Panc1 (cell line): ENCODE results near the gene PHF1. TPM values are rescaled to one million over a fixed set of nuclear protein-coding genes. Genes with fewer than 3 reads are reported as not detected.
A peak's percentile ranks its signal among the peaks of the same experiment; 100 is the strongest.

Source experiments
- ATAC-seq: fragments of 200-7000 bp; cut with Tn5 transposase; 2 replicates; pipeline ENCODE4 v1.9.1; 2020; ENCODE audit warnings: mild to moderate bottlenecking, moderate library complexity
- BruUV-seq: library from RNA; stranded (reverse); fragments of 400-500 nt; replicated peaks from 2 replicates; lab custom pipeline; 2021; lab: Mats Ljungman, UMichigan
- CTCF ChIA-PET: fragments of 300-600 bp; sonication (Branson Sonifier 250); formaldehyde crosslinking; loops from one replicate; lab custom pipeline; 2022; ENCODE audit warnings: antibody characterized with exemption; lab: Charles Lee
- POLR2A ChIA-PET: fragments of 300-600 bp; sonication (Branson Sonifier 250); formaldehyde crosslinking; loops from one replicate; lab custom pipeline; 2022; ENCODE audit warnings: antibody characterized with exemption; lab: Charles Lee
- DNase-seq: peaks from one replicate; pipeline ENCODE4 v3.0.0-alpha.2; 2010; ENCODE audit warnings: low read depth, low spot score
- H3K27ac ChIP-seq: 2 replicates; pipeline ENCODE4 v1.5.1; 2011; ENCODE audit warnings: mild to moderate bottlenecking, low read length, inconsistent platforms
- H3K27me3 ChIP-seq: fragments of 200-500 bp; sonication (Bioruptor generic); 2 replicates; pipeline ENCODE4 v1.6.0; 2014; ENCODE audit warnings: low read length, inconsistent platforms; ENCODE audit not compliant: control insufficient read depth, insufficient read depth
- H3K36me3 ChIP-seq: fragments of 200-500 bp; sonication (Bioruptor generic); 2 replicates; pipeline ENCODE4 v1.5.1; 2014; ENCODE audit warnings: inconsistent platforms, mild to moderate bottlenecking, low read length, moderate library complexity; ENCODE audit not compliant: control insufficient read depth, insufficient read depth
- H3K4me1 ChIP-seq: 2 replicates; pipeline ENCODE4 v1.5.1; 2011; ENCODE audit warnings: inconsistent platforms, mild to moderate bottlenecking, low read length, moderate library complexity; ENCODE audit not compliant: control insufficient read depth, insufficient read depth
- H3K4me3 ChIP-seq, 2 experiments: 2 replicates each; pipeline ENCODE4 v1.5.1; 2011 to 2012; ENCODE audit warnings: low read depth in 2 of 2, low read length in 2 of 2, mild to moderate bottlenecking in 2 of 2, inconsistent platforms in 1 of 2, moderate library complexity in 1 of 2
- H3K9me3 ChIP-seq: fragments of 200-500 bp; sonication (Bioruptor generic); 2 replicates; pipeline ENCODE4 v1.5.1; 2014; ENCODE audit warnings: low read depth, mild to moderate bottlenecking, inconsistent platforms, low read length, moderate library complexity; ENCODE audit not compliant: control insufficient read depth, insufficient read depth
- POLR2AphosphoS5 ChIP-seq: IDR thresholded peaks from 2 replicates; pipeline ENCODE4 v1.6.1; 2012; ENCODE audit warnings: mild to moderate bottlenecking, low read depth, low read length, moderate library complexity
- SIN3A ChIP-seq: IDR thresholded peaks from 2 replicates; pipeline ENCODE4 v1.6.1; 2012; ENCODE audit warnings: low read depth, mild to moderate bottlenecking, low read length, moderate library complexity, borderline replicate concordance; ENCODE audit not compliant: insufficient read depth
- TCF7L2 ChIP-seq: IDR thresholded peaks from 2 replicates; pipeline ENCODE4 v1.6.1; 2011; ENCODE audit warnings: mild to moderate bottlenecking, low read depth, low read length, inconsistent platforms
- in situ Hi-C: cut with HindIII; loops from 2 replicates; pipeline ENCODE4 v1.10.0; 2016; ENCODE audit warnings: low sequenced_read_pairs, low pct_unique_long_range_greater_than_20kb
- intact Hi-C: fragments of 100-400 bp; cut with micrococcal nuclease; formaldehyde crosslinking; loops from one replicate; pipeline ENCODE4 v1.10.0; 2022; ENCODE audit not compliant: unreplicated experiment
- total RNA-seq: library from RNA; stranded (reverse); gene quantifications from one replicate; pipeline ENCODE4 v1.2.1, GENCODE V29; 2021; ENCODE audit not compliant: unreplicated experiment
- TF ChIP-seq, protein P1 (sequence below): fragments of 450-650 bp; IDR thresholded peaks from 2 replicates; pipeline ENCODE4 v1.5.1; 2017; ENCODE audit warnings: mild to moderate bottlenecking
- TF ChIP-seq, protein P2 (sequence below), 2 experiments: IDR thresholded peaks; 2 replicates each; pipeline ENCODE4 v1.6.1; 2011 to 2012; ENCODE audit warnings: low read depth in 2 of 2, control low read depth in 1 of 2, low read length in 1 of 2, mild to moderate bottlenecking in 1 of 2, moderate library complexity in 1 of 2; ENCODE audit not compliant: insufficient read depth in 1 of 2

PHF1 gene
- total RNA-seq, 1 experiment from 2014 or later, result 51.6 TPM

DNA sequence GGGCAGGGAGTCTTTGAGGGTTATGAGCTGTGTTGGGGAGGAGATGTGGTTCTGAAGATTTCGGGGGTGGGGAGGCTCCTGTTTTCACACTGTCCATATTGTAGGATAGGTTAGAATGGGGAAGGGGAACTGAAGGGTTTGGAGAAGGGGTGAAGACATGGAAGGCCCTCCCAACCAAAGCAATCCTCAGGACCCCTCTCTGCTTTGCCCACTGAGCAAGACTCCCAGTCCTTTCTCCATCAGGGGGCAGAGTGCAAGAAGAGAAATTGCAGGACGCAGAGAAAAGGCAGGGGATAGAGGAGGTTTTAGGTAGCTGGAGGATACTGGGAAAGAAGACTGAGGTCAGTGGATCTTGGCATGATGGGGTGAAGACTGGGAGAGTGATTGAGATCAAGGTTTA lies 13.0 kb downstream of the PHF1 start:
- ChIA-PET POLR2A (no interaction called here), CTCF (no interaction called here)
- H3K27ac ChIP-seq, result no peak overlapping the region
- no peaks in the 10 kb centered on the region for H3K27me3 ChIP-seq
- TF ChIP-seq SIN3A, result no peak
- in situ Hi-C loops, result no loop called here
- DNase-seq (no peak), ATAC-seq (no peak)
- H3K4me3 ChIP-seq, result no peak overlapping the region
- H3K36me3 ChIP-seq, result no peaks in the 10 kb centered on the region
- intact Hi-C loops, result no loop called here
- H3K9me3 ChIP-seq, result no peaks in the 10 kb centered on the region
- BruUV-seq, result no TSS peak
- peaks cover 24% of the 10 kb centered on the region for H3K4me1 ChIP-seq

DNA sequence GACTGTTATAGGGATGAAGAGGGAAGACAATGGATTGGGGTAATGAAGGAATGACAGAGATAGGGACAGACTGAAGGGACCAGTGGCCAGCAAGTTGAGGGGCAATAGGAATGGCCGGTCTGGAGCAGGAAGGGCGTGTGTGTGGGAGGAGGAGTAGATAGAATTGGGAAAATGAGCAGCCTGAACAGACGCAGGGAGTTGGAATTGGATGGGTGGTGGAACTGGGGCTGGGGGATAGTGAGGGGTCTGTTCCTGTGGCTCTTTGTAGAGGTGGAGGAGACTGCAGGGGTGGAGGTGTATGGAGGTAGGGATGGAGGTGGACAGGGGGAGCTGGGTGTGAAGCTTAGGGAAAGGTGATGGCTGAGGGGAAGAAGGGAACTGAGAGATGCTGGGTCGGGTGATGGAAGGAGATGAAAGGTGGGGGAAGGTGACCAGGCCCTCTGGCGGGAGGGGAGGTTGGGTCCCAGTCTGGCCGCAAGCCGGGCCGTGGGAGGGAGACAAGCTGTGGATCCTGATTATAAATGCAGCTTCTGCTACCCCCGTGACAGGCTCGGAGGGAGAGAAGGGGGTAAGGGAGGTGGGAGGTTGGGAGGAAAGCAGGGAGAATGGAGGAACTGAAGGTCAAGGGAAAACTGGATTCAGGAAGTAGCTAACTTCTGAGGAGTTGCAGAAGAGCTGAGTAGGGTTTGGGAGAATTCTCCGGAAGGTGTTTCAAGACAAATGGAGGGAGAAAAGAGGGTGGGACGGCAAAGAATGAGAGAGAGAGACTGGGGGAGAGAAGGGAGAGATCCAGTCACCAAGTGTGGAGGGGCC lies 14.2 kb downstream of the PHF1 start:
- CTCF ChIA-PET, result interaction anchor here (1.3 to 1.5 kb wide), 2 partner anchors 13 to 107 kb away, joined by 3 to 7 read pairs; partner anchors contain the start of gene ZBTB22

More for the DNA sequence above, 14.2 kb downstream of the PHF1 start:
- no peak for TF ChIP-seq TCF7L2
- no peak for TF ChIP-seq POLR2AphosphoS5
- TF ChIP-seq, protein P1, sequence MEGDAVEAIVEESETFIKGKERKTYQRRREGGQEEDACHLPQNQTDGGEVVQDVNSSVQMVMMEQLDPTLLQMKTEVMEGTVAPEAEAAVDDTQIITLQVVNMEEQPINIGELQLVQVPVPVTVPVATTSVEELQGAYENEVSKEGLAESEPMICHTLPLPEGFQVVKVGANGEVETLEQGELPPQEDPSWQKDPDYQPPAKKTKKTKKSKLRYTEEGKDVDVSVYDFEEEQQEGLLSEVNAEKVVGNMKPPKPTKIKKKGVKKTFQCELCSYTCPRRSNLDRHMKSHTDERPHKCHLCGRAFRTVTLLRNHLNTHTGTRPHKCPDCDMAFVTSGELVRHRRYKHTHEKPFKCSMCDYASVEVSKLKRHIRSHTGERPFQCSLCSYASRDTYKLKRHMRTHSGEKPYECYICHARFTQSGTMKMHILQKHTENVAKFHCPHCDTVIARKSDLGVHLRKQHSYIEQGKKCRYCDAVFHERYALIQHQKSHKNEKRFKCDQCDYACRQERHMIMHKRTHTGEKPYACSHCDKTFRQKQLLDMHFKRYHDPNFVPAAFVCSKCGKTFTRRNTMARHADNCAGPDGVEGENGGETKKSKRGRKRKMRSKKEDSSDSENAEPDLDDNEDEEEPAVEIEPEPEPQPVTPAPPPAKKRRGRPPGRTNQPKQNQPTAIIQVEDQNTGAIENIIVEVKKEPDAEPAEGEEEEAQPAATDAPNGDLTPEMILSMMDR, result no peak
- TF ChIP-seq, protein P2, sequence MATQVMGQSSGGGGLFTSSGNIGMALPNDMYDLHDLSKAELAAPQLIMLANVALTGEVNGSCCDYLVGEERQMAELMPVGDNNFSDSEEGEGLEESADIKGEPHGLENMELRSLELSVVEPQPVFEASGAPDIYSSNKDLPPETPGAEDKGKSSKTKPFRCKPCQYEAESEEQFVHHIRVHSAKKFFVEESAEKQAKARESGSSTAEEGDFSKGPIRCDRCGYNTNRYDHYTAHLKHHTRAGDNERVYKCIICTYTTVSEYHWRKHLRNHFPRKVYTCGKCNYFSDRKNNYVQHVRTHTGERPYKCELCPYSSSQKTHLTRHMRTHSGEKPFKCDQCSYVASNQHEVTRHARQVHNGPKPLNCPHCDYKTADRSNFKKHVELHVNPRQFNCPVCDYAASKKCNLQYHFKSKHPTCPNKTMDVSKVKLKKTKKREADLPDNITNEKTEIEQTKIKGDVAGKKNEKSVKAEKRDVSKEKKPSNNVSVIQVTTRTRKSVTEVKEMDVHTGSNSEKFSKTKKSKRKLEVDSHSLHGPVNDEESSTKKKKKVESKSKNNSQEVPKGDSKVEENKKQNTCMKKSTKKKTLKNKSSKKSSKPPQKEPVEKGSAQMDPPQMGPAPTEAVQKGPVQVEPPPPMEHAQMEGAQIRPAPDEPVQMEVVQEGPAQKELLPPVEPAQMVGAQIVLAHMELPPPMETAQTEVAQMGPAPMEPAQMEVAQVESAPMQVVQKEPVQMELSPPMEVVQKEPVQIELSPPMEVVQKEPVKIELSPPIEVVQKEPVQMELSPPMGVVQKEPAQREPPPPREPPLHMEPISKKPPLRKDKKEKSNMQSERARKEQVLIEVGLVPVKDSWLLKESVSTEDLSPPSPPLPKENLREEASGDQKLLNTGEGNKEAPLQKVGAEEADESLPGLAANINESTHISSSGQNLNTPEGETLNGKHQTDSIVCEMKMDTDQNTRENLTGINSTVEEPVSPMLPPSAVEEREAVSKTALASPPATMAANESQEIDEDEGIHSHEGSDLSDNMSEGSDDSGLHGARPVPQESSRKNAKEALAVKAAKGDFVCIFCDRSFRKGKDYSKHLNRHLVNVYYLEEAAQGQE (IDR thresholded peaks at IDR 0.05; ENCODE audit: insufficient read depth in 1 of 2, low read depth in 2 of 2, low read length in 1 of 2), result no peak
- no peak for TF ChIP-seq SIN3A
- peak overlapping the region; percentile 81 for H3K27ac ChIP-seq
- POLR2A ChIA-PET, result interaction anchor here (0.5 to 0.6 kb wide), 3 partner anchors 15 to 144 kb away, joined by 4 to 11 read pairs (median 7); no protein-coding TSS in a partner anchor
- peak overlapping the region; percentile 46 to 91 for H3K4me3 ChIP-seq
- BruUV-seq, result TSS peak; percentile 97
- in situ Hi-C loops (no loop called here), intact Hi-C loops (no loop called here)
- peaks cover 20% of the 10 kb centered on the region for H3K4me1 ChIP-seq
- DNase-seq (no peak), ATAC-seq (no peak)
- no peaks in the 10 kb centered on the region for H3K9me3 ChIP-seq
- H3K36me3 ChIP-seq, result no peaks in the 10 kb centered on the region
- H3K27me3 ChIP-seq, result no peaks in the 10 kb centered on the region
